Measurements from ENCODE around the gene LRP2BP.
"Not testable (repeated sequence)": the region's sequence is repeated elsewhere in the genome, so short reads cannot be mapped to it uniquely, and the experiment has no call there.

The LRP2BP gene

DNA sequence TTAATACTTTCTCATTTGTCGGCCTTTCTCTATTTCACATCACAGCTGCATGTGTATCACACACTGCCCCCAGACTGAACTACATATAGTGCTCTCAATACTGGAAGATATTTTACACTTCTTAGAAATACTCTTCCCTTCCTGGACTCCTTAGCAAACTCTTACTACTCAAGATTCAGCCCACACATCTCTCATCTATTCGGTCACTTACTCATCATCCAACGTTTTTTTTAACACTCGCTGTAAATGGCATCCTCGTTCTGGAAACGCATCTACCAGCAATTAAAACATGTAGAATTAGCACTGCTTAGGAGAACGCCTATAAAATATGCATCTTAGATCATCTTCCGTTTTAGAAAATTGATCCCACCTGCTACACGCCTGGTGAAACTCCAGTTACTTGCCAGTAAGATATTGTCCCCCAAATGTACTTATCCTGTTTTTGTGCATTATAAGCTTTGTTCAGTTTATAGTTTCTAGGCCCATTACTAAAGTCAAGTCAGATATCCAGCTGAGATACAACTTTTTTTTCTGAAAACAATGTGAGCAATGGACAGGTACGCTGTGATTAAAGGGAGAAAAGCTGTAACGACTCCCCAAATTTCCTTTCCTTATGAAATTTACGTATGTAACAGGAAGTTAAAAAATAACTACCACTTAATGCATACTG, 1.0 kb downstream of the LRP2BP start:
- no peak for DNase-seq

DNA sequence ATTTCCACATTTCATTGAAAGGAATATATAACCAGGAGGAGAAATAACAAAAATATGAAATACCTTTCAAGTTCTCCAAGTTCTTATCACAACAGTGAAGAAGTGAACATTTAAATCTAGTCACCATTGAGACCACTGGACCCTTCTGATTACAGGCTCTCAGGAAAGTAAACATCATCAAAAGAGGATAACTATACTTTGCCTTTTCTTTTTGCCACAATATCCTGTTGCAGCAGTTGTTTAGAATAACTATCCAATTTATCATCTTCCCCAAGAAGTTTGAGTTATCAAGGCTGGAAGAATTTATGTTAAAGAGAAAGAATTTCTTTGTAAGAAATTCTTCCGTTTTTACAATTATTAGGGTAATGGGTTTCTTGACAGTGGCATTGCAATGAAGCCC, 3.6 kb downstream of the LRP2BP start:
- DNase-seq, result no peak

DNA sequence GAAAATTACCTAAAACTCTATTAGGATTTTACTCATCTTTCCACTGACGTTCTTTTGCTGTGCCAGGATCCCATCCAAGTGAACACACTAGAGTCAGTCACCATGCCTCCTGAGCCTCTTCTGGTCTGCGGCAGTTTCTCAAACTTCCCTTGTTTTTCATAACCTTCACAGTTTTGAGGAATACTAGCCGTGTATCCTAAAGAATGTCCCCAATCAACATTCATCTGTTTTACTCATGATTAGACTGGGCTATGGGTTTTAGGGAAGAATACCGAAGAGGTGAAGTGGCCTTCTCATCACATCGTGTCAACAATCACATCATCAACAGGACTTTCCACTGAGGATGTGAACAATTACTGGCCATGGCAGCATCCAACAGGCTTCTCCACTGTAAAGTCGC, 4.8 kb downstream of the LRP2BP start:
- no peak for DNase-seq

DNA sequence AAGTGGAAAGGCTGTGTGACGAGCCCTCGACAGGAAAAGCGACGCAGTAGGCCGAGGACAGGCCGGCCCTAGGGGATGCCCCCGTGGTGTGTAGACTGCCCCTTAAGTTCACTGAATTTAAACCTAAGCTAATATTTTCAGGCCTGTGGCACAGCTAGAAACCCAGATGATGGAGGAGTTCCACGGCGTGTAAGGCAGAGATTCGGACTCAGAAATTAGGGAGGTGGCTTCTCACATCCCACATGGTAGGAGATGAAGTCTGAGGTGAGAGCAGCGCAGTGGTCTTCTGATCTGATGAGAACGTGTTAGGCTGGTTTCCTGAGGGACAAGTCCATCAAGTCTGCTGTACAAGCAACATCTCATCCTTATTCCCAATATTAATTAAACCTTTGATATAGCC, 7.8 kb downstream of the LRP2BP start:
- DNase-seq, result no peak

DNA sequence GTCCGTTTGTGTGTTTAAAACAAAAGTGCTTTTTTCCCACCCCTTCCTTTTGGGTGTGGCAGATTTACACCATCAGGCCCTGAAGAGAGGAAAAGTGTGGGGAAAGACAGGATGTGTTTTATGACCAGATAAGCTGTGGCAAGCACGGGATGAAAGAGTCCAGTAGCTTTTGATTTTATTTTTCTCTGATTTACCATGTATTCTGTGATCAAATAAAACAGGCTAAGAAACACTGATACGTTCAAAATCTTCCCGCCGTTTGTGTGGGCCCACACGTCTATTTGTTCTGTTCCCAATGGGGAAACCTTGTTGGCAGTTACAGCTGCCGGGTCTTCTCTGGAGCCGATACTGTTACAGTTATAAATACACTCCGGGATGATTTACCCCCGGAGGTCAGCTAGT, 10.8 kb downstream of the LRP2BP start:
- no peak for DNase-seq

DNA sequence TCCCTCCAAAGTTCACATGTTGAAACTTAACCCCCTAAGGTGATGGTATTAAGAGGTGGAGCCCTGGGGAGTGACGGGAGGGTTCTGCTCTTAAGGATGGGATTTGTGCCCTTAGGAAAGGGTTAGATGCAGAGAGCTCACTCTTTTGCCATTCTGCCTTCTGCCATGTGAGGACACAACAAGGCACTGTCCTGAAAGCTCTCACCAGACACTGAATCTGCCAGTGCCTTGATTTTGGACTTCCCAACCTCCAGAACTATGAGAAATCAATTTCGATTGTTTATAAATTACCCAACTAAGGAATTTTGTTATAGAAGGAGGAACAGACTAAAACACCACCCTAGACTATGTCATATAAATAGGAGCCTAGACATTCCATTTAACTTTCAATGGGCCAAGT, 11.7 kb downstream of the LRP2BP start:
- no peak for DNase-seq

DNA sequence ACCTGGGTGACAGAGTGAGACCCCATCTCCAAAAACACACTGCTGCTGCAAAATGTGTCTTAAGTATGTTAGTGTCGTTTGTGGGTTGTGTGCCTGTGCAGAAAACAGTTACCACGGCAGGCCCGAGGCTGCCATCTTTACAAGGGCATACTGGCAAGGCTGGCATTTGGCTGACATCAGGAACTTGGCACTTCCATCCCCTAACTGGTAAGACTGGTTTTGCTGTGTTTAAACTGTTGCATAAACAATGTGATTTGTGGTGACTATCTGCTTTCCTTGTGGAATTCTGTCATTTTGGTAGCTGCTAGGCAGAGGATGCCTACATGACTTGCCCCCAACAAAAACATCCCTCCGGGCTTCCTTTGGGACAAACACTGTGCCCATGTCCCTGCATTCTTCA, 12.3 kb downstream of the LRP2BP start:
- DNase-seq, result no peak

DNA sequence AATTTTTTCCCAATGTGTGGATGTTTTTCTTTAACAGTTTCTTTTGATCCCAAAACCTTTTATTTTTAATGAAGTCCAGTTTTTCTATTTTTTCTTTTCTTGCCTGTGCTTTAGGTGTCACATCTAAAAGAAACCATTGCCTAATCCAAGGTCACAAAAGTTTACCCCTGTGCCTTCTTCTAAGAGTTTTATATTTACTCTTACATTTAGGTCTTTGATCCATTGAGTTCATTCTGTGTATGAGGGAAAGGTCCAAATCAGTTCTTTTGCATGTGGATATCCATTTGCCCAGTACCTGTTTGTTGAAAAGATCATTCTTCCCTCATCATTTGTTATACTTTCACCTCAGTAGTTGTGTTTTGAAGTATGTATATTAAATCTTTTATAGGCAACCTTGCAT, 13.0 kb downstream of the LRP2BP start:
- DNase-seq, result no peak

DNA sequence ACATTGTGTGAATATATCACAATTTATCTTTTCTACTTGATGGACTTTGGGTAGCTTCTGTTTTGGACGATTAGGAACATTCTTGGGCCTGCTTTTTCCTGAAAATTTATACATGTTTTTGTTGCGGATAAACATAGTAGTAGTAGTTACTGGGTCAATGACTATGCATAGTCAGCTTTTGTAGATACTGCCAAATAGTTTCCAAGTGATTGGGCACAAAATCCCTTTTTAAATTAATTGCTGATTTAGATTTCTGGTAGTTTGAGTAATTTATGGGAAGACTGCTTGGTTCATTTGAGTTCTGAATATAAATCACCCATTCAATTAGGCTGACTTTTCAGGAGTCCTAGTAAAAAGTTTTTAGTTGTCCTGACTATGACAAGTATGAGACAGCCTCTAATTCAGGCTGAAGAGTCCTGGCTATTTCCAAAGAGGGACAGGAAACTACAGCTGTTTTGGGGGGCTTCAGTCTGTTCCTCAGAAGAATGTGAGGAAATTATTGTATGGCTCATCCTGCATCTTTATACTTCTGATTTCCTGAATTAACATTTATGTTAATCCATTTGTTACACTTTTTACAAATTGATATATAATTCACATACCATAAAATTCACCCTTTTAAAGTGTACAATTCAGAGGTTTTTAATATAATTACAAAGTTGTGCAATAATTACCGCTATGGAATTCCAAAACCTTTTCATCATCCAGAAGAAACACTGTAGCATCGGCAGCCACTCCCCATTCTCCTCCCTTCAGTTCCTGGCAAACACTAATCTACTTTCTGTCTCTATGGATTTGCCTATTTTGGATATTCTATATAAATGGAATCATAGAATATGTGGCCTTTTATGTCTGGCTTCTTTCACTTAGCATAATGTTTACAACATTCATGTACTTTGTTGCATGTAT, 14.2 kb downstream of the LRP2BP start:
- DNase-seq, result no peak

DNA sequence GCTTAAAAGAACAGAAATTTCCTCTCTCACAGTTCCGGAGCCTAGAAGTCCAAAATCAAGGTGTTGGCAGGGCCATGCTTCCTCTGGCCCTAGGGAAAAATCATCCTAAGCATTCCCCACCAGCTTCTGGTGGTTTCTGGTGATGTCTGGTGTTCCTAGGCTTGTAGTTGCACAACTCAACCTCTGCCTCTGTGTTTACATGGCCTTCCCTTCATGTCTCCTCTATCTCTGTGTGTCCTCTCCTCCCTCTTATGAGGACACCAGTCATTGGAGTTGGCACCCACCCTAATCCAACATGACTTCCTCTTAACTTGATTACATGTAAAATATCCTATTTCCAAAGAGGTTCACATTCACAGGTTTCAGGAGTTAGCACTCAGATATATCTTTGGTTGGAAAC, 15.4 kb downstream of the LRP2BP start:
- no peak for DNase-seq

DNA sequence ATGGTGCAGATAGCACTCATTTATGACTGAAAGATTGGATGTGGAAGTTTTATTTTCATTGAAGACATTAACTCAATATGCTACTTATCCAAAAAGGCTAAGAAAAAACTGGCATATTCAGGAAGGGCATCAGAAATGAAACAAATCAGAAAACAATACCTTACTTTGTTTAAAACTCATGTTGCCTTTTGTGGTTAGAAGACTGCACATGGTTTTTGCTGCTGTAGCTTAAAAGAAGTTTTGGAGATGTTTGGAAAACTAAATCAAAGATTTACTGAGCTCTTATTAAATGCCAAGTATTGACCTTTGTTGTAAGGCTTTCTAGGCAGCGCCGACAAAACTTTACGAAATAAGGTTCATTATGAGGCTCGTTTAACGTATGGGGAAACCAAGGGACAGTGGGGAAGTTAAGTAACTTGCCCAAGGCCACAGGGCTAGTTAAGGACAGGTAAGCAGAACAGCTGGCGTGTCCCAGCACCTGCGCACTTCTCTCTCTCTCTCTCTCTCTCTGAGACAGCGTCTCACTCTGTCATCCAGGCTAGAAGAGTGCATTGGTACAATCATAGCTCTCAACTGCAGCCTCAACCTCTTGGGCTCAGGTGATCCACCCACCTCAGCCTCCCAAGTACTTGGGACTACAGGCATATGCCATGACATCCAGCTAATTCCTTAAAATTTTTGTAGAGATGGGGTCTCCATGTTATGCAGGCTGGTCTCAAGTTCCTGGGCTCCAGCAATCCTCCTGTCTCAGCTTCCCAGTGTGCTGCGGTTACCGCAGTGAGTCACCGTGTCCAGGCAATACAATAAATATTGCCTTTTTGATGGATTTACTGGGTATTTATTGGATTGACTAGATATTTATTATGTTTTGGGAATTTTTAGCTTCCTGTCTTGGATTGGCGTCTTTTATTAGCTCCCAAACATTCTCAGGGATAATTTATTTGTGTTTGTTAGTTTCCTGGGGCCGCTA, 16.1 kb downstream of the LRP2BP start:
- DNase-seq, result no peak

DNA sequence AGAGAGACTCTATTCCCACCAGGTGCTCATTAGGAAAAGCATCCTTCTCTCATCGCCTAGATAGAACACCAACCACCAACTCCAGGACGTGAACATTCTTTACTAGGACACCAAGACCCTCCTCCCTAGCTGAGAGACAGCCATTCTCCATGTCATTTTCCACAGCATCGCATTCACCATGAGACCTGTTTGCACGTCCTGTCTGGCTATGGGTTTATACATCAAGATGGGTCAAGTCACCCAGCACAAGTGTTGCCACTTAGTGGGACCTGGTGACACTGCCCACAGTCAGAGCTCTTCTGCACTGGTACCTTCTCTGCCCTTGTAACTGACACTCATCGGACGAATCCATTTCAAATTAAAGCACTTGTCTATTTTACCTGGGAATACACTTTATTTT, 17.5 kb downstream of the LRP2BP start:
- no peak for DNase-seq

DNA sequence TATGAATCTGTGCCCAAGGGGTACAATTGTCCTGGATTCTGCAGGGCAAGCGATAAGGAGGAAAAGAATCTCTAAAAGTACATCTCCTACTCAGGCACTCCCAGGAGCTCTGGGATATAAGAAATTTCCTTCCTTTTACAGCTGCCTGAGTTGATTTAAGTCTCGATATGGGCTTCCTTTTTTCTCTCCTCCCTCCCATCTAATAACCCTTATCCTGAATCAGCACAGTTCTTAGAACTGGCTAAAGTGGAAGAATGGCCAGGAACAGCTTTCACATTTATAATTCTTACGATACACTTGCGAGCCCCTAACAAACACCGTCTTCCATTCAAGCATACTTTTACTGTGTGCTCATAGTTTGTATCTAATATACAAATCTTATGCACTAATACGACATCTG, 21.2 kb downstream of the LRP2BP start:
- DNase-seq, result no peak

DNA sequence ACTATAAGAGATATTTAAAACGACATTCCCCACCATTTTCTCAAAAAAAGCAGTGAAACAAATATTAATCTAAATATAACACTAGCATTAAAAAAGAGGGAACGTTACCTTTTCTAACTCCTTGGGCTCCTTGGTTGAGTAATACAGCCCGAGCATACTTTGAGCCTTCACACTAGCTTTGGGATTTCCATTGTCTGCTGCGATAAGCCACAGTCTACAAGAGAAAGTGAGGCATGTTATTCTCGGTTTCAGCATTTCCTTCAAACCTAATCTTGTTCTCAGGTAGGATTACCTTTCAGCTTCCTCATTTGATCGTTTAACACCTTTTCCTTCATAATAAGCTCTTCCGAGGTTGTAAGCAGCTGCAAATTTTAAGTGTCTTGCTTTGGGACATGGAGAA, 21.7 kb downstream of the LRP2BP start:
- no peak for DNase-seq

DNA sequence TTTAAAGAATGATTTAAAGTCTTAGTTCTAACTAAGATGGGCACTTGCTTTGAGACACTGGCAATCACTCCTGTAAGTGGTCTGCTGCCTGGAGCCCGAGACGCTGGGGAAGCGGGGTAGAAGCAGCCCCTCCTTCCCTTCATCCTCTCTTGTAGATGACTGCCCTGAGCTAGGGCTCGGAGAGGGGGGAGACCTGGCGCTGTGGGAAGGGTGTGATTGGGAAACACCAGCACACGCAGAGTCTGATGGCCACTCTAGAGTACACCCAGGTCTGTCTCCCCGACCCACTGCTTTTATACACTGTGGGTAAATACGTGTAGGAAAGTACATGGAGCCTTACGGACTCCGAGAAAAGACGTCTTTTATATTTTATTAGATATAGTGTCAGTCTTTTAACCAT, 24.0 kb downstream of the LRP2BP start:
- DNase-seq, result no peak

DNA sequence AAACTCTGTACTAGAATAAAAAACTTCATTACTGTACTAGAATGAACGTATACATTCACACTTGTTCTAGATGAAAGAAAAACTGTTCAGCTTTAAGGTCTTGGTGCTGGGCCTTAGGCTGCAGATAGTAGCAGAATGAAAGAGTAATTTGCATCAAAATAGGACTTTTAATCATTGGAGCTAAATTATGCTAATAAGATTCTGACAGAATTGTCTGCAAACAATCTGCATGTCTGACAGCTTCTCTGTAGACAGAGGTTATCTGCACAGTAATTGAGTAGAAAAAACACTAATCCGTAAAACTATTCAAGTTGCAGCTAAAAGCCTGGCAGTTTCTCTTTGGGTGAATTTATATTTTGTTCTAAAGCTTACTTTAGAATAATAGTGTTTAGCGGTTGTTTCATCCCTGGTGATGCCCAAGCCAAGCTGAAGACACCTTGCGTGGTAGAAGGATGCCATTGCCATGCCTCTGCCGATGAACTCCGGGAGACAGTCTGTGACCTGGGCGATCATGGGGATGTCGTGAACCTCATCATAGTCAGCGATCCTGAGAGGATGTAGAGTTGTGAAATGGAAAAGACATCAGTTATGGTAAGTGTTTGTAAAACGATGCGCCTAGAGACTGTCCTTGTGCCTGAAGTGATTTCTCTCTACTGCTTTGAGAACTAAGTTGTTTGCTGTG, 25.3 kb downstream of the LRP2BP start:
- DNase-seq, result no peak

DNA sequence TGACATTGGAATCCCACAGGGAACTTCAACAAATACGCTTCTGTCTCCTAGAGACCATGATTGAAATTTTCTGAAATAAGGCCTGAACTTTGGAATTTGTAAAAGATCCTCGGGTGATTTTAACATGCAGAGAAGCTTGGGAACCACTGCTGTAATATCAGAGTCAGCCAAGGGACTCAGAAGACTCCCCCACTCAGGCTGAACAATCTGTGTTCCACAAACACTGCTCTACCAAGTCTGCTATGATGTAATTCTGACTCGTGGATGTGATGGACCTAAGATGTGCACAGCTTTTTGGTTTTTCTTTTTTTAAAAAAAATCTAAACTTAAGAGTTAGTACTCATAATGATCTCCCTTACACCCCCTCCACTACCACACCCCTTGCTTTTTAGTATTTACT, 26.0 kb downstream of the LRP2BP start:
- DNase-seq, result no peak

DNA sequence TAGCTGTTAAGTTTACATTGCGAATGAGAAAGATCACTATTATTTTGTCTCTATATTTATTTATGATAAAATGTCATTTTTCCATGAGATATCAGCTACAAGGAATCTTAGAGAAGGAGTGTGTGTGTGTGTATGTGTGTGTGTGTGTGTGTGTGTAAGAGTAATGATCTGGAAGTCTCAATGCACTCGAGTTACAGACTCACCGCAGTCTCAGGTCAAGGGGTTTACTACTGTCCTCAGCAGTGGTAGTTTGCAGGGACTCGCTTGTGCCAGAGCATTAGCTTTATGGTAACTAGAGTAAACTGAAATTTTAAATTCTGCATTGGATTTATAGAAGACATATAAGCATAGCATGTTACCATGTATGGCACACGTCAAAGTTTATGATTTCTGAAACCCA, 30.8 kb downstream of the LRP2BP start:
- DNase-seq, result no peak

DNA sequence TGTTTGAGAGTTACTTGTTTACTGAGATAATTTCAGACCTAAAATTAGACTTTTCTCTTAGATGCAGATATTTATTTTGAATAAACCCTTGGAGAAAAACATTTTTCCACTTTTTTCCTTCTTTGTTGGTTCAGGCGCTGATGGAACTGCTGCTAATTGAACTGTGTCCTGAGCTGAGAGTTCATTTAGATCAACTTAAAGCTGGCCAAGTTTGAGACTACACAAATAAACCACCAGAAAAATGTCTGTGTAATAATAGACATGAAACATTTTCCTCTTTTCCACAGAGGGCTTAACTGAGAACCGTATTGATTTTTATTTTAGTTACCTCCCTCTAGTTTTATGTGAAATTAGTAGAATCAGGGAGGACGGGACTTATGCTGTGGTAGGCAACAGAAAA, 32.5 kb downstream of the LRP2BP start:
- no peak for DNase-seq

DNA sequence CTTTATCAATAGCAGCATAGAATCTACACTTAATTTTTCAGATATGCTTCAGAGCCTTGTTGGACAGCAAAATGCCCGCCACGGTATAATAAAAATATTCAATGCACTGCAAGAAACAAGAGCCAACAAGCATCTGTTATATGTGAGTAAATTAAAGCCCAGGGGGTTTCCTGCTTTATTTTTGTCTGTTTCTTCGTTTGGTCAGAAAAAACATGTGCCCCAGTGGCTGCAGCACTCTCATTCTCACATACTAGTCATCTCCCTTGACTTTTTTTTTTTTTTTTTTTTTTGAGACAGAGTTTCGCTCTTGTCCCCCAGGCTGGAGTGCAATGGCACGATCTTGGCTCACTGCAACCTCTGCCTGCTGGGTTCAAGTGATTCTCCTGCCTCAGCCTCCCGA, 33.2 kb downstream of the LRP2BP start:
- DNase-seq, result not testable (repeated sequence)

DNA sequence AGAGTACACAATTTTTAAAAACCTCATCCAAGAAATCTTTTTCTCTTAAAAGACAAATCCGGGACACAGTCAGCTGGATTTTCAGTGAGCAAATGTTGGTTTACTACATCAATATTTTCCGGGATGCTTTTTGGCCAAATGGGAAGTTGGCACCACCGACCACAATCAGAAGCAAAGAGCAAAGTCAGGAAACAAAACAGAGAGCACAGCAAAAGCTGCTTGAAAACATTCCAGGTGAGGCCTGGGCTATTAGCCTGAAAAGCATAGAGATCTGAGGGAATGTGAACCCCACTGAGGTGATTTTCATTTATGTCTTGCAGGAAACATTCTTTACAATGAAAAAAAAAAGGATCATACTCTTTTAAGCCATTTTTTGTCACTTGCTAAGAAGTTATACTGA, 33.9 kb downstream of the LRP2BP start:
- no peak for DNase-seq

DNA sequence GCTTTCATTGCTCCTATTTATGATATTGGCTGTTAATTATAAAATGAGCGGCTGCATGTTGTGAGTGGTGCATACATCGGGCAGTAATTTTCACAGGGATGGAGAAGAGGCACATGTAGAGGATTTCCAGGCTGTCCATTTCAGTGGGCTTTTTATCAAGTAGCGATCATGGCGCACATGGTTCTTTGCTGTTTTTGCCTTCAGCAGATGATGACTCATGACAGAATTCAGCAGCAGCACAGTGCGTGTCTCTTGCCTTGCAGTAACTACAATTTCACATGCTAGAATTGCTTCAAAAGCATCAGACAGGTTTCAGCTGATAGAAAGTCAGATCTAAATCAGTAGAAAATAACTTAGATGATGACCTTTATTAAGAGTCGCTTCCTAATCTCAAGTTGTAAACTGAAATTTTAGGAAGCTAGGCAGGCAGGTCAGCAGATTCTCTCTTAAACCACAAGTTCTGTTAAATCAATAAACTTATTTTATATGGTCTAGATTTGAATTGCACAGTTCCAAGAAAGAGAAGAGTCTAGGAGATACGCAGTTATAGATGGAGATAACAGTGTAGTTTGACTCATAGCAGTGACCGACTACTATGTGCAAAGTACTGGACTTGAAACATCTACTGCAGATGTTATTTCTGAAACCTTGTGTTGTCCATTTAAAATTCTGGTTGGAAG, 35.8 kb downstream of the LRP2BP start:
- DNase-seq, result no peak

Measured in T-helper 9 cell (primary cell).